ENCODE results near the gene DNHD1.

GRCh38 chr11:6566704-6567370 is 69.8 kb downstream of the DNHD1 start:
- no peak for TF ChIP-seq CTCF (IDR thresholded peaks at IDR 0.05)
- no peak for TF ChIP-seq EZH2phosphoT487 (IDR thresholded peaks at IDR 0.05)

All from neural progenitor cell (in vitro differentiated cells).